RPMI8226 (cell line): ENCODE measurements around the gene CHST11.

Experiments
- DNase-seq: peaks from one replicate; pipeline ENCODE4 v3.0.0-alpha.2; 2015

The CHST11 gene

DNA sequence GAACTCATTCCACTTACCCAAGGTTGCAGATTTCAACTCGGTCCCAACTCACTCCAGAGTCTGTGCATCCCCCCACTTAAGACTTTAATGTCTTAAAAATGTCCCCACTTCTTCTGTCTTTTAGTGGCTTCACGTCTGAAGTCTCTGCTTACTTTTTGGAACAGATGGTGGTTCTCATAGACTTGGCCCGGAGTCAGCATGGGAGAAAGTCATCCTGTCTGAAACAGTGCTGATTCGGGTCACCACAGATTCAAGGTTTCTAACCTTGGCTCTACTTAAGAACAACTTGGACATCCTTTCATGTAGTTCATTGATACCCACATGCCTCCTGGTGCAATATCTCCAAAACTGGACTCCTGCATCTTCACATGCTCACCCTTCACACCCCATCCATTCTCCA is 26.0 kb downstream of the CHST11 start:
- no peak for DNase-seq

DNA sequence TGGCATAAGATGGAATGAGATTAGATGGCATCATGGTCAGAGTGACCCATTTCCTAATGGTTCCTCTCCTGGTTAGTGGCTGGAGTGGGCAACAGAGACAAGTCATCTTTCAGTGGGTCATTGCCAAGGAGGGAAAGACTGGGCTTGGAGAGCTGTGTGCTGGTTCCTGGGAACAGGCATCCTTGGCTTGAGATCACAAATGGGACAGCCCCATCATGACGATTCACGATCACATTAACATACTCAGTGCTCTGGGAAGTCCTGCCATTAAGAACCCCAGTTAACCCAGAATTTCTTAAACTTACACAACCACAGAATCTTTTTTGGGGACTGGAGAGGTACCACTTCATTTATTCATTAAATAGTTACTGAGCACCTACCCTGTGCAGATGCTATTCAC is 27.3 kb downstream of the CHST11 start:
- DNase-seq = no peak

DNA sequence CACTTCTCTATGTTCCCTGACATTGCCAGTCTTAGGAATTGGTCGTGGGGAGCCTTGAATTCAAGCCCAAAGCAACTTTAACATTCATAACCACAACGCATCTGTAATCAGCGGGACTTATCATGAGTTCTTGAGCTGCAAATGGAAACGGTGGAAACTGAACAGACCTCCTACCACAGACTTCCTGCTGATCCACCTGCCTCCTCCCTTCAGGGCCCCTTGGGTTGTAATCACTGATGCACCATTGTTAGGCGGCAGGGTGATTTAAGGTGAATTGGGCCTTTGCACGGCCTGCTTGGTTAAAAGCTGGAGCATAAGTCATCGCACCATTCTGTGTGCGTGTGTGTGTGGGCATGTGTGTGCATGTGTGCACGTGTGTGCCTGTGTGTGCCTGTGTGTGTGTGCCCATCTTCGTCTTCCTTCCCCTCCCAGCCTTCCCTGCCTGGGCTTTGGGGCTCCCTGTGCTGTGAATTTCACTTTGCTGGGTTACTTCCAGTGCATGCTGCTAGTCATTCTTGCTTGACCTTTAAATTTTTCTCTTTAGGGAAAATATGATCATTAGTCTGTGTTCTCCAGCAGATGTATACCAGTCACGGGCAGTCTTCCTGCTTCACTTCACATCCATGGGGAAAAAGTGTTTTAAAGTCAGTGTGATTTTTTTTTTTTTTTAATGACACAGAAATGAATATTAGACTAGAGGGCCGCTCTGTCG is 29.1 kb downstream of the CHST11 start:
- DNase-seq = no peak

DNA sequence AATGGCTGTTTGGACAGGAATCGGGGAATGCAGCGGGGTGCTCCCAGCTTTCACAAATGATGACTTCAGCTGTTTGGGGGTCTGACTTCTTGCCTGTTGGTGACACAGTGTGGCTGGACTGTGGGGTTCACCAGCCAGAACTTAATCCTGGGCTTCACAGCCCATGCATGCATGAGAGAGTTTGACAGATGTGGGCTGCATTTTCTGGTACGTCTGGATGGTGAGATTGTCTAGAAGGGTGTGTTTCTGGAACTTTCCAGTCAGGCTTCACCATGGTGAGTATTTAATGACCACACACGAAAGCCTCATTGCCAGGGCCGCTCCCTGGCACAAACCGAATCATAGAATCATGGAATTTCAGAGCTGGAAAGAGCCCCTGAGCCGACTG is 29.6 kb downstream of the CHST11 start:
- no peak for DNase-seq

DNA sequence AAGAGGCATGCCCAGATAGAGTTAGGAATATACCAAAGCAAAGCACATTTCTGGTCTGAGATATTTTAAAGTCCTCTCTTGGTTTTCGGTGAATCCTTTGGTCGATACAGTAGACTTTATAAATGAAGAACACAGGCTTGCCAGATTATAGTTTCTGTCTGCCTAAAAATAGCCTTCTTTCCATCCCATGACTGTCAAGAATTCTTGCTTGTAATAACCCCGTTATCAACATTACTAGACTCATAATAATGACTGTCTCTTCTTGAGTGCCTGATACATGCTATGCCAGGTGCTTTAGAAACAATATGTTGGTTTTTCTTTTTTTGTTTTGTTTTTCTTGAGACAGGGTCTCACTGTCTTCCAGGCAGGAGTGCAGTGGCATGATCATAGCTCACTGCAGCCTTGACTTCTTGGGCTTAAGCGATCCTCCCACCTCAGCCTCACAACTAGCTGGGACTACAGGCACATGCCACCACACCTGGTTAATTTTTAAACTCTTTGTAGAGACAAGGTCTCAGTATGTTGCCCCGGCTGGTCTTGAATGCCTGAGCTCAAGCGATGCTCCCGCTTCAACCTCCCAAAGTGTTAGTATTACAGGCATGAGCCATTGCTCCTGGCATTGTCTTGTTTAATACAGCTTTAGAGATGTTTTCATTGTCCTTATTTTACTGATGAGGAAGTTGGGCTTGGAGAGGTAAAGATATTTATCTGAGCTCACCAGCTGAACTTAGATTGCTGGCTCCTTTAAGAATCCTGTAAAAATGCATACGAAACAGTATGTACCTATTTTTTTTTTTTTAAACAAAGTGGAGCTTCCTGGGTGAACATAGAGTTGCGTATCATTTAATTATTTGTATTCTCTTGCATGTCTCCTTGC is 30.4 kb downstream of the CHST11 start:
- no peak for DNase-seq

DNA sequence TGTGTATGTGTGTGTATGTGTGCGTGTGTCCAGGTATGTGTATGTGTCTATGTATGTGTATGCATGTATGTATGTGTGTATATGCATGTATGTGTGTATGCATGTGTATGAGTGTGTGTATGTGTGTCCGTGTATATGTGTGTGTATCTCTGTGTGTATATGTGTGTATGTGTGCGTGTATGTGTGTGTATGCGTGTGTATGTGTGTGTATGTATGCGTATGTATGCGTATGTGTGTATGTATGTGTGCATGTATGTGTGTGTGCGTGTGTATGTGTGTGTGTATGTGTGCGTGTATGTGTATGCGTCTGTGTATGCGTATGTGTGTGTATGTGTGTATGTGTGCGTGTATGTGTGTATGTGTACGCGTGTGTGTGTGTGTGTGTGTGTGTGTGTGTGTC is 31.6 kb downstream of the CHST11 start:
- DNase-seq = no peak

DNA sequence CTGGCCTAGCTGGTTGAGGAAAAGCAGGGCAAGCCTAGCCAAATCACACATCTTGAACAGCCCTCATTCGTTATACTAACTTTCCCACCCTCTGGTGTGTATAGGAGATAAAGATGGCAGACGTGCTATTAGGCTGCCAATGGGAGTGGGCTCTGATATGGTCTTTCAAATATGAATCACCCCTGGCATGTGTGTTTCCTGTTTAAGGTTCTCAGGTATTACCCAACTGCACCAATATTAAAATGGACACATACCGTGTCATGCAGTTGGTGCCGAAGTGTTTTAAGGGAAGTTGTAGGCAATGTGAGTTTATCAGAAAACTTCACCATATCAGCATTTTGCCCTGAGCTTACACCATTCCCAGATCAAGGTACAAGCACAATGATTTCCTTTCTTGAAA is 33.4 kb downstream of the CHST11 start:
- DNase-seq = no peak

DNA sequence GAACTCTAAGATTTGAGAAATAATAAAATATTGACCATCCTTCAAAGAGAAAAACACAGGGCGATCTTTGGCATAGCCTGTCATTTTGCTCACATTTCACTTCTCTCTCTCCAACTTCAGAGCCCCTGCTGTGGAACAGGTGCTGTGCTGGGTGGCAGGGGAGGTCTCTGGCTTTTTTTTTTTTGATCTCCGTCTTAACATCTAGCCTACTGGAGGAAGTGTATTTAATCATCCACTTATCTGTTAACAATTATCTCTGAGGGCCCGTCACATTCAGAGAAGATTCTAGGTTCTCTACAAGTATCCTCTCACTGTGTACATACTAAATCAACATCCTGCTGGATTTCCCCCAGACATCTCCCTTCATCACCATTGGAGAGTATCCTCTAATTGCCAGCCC is 34.1 kb downstream of the CHST11 start:
- no peak for DNase-seq

DNA sequence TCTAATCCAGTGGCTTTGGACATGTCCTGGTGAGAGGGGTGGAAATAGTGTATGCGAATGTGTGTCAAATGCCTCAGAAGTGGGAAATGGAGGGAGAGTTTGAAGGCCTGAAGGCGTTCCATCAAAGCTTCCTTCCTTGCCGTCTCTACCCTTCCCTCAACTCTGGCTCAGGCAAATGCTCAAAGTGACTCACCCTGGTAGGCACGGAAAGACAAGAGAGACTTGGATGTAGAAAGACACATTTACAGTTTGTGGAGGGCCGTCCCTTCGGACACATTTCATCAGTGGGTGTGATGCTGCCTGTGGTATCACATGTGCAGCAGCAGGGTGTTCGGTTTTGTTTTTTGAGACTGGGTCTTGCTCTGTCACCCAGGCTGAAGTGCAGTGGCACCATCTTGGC is 36.7 kb downstream of the CHST11 start:
- no peak for DNase-seq

DNA sequence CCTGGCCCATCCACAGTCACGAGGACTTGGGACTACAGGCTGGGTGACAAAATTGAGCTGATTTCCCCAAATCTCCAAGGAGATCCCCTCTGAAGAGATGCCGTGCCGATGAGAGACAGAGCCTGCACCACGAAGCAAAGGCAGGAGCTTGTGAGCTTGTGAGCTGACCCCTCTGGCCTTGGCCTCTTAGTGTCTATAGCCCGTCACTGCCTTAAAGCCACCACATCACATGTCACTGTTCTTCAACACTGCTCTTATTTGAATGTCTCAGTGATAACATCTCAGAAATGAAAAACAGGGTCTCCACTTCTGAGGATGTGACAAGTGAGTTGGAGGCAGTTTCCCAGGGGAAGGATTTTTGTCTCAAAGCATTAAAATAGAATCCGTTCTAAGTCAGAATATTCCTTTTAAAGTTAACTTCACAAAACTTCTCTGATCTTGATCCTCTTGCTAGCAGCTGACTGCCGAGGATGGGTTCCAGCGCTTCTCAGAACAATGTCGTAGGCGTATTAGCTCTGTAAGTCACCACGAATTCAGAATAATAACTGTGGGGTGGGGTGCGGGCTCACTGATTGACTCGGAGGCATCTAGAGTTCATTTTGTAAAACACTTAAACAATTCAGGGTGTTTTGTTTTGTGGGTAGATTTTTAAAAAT is 37.5 kb downstream of the CHST11 start:
- no peak for DNase-seq

DNA sequence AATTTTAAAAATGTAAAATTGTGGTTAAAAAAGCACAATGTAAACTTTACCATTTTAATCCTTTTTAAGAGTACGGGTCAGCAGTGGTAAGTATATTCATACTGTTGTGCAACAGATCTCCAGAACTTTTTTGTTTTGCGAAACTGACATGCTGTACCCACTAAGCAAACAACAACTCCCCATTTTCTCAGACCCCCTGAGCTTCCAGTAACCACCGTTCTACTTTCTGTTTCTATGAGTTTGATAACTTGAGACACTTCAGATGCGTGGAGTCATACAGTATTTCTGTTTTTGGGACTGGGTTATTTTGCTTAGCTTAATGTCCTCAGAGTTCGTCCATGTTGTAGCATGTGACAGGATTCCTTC is 38.0 kb downstream of the CHST11 start:
- no peak for DNase-seq

DNA sequence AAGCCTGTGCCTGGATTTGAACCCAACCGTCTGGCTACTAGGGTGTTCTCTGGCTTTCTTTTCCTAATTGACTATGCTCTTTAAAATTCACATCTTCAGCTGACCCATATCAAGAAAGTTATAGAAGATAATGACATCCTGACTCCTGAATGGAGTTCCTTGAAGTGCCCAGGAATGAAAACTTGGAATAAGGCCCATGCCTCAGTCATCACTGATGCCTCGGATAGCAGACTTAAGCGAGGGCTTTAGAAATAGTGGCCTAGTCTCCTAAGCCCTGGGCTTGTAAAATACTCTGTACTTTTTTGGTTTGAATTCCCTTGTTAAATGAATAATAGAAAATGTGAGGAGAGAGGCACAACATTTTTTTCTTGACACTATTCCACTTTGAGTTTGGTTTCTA is 39.0 kb downstream of the CHST11 start:
- no peak for DNase-seq

DNA sequence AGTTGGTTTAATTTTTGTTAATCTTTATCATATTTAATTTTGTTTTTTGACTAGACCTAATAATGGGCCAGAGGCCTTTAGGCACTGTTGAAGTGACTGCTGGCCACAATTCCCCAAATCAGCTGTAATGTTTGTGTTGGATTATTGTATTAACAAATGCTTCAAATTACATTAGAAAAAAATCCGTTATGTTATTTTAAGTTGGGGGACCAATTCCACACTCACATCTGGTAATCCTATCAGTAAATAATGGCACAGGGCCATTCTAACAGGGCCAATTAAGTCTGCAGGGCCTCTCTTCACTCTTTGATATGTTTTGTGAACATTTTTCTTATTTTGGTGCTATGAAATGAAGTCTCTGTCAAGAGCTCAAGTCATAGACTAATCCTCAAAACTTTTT is 39.6 kb downstream of the CHST11 start:
- DNase-seq = no peak

DNA sequence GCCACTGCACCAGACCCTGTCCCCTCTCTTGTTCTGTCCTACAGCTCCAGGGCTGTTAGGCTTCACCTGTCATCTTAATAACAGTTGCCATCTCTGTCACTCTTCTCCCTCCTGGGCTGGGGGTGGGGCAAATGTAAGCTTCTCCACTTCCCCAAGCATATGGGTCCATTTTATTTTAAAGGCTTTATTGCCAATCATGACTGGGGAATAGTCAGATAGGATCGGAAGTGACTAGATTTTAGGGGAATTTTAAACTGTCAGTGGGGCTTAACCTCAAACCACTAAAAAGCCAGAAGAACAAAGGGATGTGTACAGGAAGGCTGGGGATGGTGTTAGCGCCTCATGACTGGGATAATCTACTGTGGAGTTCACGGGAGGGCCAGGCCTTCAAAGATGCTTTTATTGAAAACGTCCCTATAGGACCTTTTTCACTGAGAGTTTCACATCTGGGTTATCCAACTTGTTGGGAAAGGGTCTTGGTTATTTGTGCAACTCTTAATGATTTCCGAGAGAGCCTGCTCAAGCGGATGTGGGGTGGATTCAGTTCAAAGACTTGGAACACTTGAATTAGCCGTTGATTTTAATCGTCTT is 41.6 kb downstream of the CHST11 start:
- DNase-seq = no peak

DNA sequence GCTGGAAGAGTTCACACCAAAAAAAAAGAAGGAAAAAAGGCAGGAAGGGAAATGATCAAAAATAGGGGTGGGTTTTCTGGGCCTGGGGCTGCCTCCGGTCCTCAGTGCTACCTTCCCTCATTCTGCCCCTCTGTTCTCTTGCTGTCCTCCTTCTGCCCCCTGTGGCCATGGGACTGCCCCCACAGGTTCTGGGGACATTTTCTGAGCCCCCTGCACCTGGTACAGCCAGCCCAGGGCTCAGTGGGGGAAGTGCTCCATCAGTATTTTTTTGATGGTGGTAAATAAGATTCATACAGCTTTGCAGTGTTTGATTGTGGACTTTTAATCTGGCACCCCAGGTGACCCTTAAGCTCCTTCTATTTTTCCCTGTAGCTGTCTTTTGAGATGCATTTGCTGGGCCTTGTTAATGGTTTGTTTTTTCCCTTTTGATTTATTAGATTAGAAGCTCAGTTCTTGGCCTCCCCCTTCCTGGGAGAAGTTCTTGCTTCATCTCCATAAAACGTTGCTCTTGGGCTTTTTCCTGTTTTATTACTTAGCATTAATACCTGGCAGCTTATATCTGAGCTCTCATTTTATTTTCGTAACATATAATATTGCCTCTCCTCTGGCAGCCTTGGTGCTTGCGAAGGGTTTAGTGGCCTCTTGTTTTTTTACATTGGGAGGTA is 43.1 kb downstream of the CHST11 start:
- no peak for DNase-seq

DNA sequence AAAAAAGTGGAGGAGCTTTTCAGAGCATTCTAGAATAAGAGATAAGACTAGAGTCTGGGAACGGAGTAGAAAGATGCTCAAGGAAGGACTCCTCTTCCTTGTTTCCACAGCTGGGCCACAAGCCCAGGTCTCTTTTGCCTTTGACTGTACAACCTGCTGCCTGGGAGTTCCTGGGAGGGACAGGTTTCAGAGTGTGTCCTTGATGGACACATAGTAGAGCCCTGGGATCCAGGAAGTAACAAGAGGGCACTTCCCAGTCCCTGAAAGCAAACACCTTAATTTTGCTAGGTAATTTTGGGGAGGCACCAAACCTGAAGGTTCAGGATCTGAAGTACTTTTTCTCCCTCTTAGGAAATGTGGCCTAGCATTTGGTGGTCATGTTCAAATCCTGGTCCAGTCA is 44.4 kb downstream of the CHST11 start:
- DNase-seq = no peak

DNA sequence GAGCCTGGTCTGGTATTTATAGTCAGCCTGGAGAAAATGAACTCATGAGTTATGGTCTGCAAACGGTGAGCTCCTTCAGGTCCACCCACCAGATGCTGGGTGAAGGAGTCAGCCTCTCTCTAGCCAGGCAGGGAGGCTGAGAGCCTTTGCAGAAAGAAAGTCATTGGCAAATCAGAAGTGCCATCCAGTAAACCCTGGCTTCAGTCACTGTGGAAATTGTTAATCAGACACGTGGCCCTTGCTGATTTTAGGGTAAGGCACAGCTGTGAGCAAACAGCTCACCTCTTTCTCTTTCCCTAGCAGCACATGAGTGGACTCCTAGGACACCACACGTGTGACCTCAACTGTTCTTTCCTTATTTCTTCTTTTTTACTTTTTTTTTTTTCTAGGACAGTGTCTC is 44.9 kb downstream of the CHST11 start:
- DNase-seq = no peak

DNA sequence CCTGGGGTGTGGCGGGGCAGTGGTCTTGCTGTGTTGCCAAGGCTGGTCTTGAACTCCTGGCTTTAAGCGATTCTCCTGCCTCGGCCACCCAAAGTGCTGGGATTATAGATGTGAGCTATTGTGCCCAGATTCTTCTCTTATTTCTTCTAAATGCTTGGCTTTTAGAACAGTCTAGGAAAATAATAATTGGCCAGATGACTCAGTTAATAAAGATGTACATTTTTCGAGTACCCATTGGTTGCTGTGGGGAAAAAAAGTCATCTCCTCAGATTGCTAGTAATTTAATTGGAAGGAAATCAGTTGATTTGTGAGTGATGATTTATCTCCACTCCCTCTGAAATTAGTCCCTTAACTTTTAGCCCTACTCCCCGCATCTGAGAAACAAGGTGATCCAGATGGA is 45.5 kb downstream of the CHST11 start:
- no peak for DNase-seq

DNA sequence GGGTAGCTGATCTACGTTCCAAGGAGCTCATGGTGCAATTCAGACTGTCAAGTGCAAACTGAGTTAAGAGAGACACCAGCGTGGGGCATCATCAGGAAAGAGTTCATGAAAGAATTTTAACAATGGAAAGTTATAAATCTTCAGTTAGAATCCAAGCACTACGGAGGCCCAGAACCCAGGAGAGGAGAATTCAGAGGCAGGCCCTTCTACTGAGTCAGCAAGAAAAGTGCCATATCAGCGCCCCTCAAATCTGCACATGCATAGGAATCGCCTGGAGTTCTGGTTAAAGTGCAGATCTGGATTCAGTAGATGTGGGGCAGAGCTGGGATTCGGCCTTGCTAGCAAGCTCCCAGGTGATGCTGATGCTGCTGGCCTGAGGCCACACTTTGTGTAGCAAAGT is 45.9 kb downstream of the CHST11 start:
- DNase-seq = no peak

DNA sequence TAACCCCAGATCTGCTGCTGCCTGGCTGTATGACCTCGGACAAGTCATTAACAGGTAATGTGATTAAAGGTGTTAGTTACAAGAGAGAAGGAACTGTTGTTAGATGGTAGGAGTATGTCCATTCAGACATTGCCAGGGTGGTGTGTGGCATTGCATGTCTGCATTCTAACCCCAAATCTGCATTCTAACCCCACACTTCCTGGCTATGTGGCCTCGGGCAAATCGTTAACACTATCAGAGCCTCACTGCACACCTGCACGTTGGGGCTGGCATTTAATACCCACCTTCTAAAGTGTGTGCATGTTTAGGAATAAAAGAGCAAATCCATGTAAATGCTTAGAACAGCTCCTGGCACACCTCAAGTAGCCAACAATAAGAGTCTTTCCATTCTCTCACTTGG is 46.4 kb downstream of the CHST11 start:
- no peak for DNase-seq

DNA sequence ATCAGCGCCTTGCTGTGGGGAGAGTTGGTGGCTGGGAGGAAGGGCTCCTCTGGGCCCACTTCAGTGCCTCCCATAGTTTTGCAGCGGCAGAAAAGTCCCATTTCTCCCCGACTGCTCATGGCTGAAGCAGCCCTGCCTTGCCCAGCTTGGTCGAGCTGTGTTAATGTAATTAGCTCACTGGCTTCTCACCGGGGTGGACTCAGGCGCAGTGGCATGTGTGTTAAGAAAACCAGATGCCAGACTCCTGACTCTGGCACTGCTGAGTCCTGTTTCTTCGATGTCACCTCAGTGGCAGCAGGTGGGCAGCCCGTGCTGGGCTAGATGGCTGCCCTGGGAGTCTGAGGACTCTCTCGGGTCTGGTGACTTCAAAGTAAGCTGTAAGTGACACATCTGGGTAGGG is 47.4 kb downstream of the CHST11 start:
- no peak for DNase-seq

DNA sequence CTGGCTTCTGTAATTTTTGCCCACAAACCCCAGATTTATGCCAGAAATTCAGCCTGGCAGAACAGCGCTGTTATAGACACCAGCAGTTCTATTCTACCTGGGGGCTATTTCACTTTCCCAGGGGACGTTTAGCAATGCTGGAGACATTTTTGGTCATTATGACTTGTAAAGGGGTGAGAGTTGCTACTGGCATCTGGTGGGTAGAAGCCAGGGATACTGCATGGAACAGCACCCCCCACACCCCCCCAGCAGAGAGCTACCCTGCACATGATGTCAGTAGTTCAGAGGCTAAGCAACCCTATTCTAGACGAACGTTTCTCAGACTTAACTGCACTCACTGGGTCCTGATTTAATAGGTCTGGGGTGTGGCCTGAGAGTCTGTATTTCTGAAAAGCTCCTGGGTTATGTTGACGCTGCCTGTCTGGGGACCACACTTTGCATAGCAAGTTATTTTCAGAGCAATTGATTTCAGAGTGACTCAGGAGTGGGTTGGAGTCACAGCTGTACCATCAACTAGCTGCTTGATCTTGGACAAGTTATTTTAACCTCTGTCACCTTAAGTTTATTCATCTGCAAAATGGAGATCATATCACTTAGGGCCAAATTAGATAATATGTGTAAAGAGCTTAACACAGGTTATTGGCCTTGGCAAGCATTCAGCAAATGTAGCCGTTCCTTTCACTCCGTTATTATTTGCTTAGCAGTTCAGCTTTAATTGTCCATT is 48.5 kb downstream of the CHST11 start:
- no peak for DNase-seq
